Retina (tissue), 1 donor: ENCODE data around the gene ALKBH2.
A peak's percentile ranks its signal among the peaks of the same experiment; 100 is the strongest.

ENCODE experiments used
- DNase-seq: peaks from one replicate; pipeline ENCODE4 v3.0.0-alpha.2; 2016

The ALKBH2 gene

DNA sequence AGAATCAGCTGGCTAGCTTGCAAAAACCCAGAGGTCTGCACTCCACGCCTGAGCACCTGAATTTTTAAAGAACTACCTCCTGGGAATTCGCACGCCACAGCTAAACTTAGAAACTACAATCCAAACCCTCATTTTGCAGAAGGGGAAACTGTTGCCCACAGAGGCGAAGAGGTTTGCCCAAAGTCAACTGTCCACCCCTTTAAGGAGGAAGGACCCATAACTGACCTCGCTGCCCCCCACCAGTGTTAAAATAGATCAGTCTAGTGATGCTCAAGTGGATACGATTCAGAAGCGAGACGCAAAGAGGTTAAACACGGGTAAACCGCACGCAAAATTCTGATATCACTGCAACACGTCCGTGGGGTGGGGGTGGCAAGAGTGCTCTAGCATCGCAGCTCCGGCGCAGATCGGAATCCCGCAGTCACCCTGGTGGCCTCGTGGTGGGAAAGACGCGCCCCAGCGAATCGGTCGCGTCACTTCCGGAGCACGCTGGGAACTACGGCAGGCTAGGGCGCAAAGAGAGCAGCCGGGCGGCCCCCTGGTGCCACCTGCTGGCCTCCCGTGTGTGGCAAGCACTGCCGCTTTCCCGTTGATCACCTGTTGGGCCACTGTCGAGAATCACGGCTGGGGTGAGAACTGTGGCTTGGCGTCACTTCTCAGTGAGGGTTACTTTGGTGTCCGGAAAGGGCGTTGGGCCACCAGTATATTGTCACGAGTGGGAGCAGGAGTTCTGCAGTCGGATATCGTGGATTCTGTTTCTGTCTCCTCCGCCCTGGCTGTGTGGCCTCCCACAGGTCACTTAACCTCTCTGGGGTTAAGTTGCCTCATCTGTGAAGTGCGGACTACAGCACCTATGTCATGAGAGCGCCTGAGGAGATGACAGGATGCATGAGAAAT, at the start of gene ALKBH2:
Gene ALKBH2, minus strand, starts transcription at position 451 of the 897 bp plus-strand sequence. CDS start 686 bp downstream, outside the sequence.
- DNase-seq: peak; percentile 95

DNA sequence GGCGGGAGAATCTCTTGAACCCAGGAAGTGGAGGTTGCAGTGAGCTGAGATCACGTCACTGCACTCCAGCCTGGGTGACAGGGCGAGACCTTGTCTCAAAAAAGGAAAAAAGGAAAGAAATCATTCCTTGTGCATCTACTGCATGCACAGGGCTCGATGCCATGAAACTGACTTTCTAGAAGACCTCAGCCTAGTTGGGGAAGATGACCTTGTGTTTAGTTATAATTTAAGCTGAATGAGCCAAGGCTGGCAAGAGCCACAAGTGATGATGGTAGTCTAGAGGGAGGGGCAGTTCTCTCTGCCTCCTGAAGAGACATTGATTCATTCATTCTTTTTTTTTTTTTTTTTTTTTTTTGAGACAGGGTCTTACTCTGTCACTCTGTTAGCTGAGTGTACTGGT, 47.3 kb upstream of the ALKBH2 start:
- no peak for DNase-seq

DNA sequence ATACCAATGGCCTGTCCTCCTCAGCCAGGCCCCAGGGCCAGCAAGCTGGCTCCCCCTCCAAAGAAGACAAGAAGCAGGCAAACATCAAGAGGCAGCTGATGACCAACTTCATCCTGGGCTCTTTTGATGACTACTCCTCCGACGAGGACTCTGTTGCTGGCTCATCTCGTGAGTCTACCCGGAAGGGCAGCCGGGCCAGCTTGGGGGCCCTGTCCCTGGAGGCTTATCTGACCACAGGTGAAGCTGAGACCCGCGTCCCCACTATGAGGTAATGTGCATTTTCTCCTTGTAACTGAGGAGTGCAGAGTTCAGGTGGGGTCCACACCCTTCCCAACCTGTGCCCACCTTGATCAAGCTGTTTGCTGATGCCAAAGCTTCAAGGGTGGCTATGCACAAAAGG, 46.5 kb upstream of the ALKBH2 start:
- no peak for DNase-seq

DNA sequence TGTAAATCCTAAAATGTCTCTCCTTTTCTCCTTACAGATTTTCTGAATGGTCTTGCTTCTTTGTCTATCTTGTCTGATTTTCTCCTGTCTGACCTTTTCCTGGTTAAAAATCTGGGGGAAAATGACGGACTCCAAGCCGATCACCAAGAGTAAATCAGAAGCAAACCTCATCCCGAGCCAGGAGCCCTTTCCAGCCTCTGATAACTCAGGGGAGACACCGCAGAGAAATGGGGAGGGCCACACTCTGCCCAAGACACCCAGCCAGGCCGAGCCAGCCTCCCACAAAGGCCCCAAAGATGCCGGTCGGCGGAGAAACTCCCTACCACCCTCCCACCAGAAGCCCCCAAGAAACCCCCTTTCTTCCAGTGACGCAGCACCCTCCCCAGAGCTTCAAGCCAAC, 46.1 kb upstream of the ALKBH2 start:
- no peak for DNase-seq

DNA sequence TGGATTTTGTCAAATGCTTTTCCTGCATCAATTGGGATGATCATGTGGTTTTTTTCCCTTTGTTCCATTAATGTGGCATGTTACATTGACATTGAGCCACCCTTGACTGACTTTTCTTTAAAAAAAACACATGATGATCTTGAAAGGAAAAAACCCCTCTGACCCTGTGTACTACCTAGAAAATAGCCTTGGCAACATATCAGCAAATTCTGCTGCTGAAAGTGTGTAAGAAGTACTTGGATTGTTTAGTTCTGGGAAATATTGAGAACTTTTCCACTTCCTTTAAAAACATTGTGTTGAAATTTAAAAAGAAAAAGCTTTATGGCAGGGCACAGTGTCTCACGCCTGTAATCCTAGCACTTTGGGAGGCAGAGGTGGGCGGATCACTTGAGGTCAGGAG, 43.8 kb upstream of the ALKBH2 start:
- DNase-seq: no peak

DNA sequence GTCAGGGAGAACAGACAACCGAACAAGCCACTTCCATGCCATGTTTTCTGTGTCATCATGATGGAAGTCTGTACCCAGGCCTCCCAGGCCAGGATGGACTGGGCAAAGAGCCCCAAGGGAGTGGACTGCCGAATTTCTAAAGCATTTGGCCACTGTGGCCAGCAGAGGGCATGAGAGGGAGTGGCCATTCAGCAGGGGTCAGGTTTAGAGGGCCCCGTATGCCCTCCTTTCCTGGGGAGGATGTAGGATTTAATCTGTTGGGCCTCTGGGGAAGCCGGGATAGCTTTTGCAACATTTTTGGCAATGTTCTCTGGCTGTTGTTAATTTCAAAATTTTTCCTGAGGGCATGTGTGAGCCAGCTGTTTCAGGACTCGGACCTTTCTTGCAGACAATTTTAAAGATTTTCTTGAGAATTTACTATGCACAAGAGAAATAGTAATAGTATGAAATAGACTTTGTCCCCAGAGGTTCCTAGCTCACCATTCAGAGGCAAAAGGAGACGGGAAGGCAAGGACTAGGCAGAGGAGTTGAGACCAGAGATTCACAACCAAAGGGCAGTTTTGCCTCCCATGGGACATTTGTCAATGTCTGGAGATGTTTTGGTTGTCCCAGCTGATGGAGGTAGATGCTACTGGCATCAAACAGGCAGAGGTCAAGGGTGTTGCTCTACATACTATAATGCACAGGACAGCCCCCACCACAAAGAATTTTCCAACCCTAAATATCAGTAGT, 41.1 kb upstream of the ALKBH2 start:
- DNase-seq: no peak

DNA sequence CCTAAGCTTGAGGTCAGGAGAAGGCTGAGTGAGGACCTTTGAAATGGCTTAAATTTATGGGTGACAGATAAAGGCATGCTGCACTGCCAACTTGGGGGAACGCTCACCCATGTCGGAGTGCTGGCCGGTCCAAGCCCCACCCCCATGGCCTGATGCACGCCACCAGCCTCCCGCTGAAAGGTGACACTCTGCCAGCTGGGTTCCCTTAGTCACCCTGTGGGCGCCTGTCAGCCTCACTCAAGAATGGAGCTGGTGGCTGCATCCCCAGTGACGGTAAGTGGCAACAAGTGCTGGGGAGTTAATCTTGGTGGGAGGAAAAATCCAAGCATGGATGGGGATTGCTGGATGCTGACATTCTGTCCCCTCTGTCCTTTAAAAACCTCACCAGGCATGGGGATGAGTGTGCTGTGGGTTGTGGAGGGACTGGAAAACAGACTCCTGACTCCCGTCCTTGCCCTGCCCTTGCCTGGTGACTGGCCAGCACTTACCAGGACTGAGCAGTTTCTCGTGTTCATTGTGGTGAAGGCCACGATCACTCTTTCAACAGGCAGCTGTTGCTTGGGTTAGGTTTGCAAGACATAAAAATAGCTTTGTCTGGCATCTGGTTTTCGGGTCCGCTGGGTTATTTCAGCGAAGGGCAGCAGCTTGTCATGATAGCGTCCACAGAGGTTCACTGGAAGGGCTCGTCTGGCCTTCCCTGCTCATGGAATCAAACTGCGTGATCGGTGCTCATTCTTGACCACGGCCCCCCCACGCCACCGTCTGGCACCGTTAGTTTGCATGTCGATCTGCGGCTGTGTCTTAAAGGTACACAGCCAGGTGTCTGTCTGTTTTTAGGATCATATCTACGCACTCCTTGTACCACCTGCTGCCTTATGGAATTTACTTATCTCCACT, 38.1 kb upstream of the ALKBH2 start:
- peak; percentile 40 for DNase-seq

DNA sequence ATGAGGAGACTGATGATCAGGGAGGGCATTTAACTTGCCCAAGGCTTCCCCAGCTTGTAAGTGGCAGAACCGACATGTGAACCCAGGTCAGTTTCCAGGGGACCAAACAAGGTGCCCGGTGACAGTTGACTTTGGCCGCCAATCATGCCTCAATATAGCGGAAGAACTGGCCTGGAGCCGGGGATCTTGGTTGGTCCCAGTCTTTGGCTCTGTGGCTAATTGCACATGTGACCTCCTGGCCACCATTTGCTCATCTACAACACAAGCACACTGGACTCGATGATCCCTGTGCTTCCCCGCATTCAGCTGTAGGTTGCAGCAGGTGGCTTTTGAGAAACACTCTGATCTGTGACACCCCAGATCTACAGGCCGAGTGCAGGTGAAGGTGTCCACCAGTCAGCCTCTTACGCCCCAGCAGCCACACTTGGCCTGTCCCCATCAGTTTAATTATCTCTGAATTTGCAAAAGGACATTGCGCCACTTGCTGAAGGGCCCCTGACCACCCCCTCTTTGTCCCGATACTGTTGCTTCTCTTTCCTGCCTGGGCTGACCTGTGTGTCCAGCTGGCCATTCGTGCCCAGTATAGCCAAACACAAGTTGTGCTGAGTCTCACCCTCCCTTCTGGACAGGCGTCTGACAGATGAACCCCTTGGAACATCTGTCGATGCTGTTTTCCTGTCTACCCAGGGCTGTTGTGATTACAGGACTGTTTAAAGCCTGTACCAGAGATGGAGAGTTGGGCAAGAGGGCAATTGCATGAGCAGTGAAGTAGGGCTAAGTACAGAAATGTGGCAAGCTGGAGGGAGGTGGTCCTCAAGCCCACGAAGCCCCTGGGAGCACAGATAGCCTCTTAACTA, 37.3 kb upstream of the ALKBH2 start:
- peak; percentile 3 for DNase-seq

DNA sequence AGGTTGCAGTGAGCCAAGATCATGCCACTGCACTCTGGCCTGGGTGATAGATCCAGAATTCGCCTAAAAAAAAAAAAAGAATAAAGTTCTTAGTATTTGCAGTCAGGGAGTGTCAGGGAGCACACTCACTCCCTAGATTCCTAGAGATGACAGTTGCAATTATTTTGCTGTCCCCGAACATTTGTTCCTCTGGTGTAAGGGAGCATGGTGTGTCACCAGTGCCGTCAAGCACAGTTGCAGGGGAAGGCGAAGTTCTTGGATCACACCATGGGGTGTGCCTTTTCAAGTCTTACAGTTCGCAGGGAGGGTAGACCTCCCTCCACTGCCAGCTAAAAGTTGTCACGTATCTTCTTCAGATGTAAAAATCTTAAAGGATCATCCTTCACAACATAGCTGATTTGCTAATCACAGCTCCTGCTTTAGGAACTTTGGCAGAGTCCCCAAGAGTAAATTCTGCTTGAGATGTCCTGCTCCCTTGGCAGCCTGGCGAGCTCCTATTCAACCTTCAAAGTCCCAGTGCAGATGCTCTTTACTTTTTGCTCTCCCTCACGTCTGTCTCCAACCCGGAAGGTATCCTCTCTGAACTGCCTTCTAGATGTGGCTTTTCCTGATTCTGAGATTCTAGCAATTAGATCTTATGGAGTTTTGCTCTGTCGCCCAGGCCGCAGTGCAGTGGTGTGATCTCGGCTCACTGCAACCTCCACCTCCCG, 34.4 kb upstream of the ALKBH2 start:
- no peak for DNase-seq

DNA sequence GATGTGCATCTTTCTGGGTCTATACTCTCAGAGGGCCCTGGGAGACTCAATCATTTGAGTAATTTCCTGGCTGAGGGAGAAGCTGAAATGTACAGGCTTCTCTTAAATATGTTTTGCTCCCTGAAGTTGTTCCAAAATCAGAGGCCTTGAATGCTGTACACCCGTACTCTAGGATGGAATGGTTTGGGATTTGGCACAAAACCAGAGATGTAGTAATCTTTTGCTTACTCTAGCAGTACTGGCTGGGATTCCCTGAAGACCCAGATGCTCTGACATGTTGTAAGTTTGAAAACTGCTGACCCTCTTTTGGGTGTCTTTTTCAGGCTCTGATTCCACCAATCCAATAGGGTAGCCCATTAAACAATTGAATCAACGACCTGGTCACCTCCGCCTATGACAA, 33.5 kb upstream of the ALKBH2 start:
- no peak for DNase-seq

DNA sequence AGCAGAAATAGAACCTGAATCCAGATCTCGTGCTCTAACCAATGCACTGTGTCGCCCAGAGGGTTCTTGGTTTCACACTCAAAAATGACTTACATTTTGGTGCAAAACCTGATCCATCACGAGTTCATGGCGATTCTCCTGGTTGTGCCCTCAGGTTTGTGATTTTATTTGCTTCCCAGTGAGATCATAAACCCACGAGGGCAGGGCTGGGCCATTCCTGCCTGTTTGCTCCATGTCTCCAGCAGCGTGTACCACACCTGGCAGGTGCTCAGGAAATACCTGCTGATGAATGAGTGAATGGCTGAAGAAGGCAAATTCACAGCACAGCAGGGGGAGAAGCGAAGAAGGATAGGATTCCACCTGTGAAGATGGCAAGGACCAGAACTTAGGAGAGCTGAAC, 32.5 kb upstream of the ALKBH2 start:
- DNase-seq: no peak

DNA sequence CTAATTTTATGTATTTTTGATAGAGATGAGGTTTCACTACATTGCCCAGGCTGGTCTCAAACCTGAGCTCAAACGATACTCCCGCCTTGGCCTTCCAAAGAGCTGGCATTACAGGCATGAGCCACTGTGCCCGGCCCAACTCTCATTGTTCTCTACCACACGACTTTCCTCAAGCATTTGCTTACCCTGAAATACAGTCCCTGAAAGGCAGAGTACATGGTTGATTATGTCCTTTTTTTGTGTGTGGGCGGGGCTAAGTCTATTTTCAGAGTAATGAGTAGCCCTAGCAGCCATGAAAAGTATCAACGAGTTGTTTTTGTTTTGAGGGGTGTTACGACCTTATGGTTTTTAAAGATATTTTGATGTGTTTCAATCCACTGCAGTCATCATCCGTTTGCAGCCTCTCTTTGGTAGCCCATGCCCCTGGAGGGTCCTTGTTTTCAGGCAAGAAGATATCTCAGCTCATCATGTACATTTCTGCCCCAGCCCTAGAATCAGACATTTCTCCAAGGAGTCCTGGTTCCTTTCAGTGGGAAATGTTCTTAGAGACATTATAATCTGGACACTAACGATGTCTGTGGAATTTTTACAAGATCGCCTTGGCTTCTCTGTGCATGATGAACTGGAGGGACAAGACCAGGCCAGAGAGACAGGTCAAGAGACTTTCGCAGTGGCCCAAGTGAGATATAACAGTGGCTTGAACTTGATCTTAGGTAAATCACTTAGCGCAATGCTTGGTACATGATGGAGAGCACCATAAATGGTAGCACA, 31.8 kb upstream of the ALKBH2 start:
- no peak for DNase-seq

DNA sequence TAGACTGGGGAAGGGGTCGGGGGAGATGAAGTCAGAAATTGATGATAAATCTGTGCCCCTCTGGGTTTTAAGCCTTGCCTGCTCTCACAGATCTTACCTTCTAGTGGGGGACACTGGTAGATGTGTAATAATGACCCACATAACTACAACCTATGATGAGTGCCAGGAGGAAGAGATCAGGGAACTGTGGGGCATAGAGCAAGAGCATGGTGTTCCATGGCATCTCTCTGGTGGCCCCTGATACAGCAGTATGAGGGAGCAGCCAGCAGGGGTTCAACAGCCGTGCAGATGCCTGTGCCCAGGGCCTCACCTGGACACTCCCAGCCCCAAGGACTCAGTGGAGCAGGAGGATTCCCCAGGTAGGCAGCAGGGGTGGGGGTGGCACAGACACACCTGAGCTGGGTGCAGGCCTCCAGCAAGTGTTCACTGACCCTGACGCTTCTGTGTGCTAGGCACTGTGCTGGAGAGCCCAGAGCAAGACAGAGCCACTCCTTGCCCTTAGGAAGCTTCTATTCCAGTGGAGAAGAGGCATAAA, 28.1 kb upstream of the ALKBH2 start:
- no peak for DNase-seq

DNA sequence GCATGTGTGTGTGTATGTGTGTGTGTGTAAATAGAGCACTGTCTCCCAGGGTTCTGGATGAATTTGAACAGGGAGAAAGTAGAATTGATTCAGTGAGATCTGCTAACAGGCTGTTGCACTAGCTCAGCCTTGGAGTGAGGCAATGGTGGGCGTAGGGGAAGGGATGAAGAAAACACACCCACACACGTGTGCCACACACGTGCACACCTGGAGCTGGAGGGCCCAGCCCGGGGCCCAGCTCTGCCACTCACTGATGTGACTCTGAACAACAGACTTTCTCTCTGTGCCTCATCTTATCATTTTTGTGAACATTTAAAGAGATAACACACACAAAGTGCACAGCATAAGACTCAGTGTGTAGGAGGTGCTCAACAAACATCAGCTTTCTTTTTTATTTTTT, 27.3 kb upstream of the ALKBH2 start:
- DNase-seq: no peak

DNA sequence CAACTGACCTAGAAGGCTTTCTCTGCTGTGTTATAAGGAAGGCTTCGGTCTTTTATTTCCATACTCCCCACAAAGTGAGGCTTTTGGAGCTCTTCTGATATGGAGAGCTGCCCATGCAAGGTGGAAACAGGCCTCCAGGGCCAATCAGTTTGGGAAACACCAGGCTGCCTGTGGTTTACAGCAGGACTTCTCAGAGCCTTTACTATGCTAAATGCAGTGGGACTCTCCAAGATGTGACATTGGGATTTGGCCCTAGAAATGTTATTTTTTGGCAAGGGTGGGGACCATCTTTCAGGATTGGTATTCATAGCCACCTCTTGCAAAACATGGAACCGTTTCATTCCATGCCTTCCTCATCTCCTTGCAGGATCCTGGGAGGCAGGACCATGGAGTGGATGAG, 26.8 kb upstream of the ALKBH2 start:
- no peak for DNase-seq

DNA sequence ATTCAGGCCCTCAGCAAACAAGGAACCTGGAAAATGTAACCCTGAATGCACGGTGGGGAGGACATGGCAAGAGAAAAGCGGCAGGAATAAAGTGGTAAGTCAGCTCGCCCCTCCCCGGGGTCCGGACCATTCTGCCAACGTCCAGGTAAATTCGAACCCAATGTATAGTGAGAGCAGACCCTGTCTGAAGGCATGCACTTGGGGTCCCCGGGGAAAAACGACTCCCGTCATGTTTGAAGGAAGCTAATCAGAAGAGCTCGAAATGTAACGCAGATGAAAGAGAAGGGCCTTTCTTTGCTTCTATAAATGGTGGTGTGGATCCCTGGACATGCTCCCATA, 23.3 kb upstream of the ALKBH2 start:
- DNase-seq: no peak

DNA sequence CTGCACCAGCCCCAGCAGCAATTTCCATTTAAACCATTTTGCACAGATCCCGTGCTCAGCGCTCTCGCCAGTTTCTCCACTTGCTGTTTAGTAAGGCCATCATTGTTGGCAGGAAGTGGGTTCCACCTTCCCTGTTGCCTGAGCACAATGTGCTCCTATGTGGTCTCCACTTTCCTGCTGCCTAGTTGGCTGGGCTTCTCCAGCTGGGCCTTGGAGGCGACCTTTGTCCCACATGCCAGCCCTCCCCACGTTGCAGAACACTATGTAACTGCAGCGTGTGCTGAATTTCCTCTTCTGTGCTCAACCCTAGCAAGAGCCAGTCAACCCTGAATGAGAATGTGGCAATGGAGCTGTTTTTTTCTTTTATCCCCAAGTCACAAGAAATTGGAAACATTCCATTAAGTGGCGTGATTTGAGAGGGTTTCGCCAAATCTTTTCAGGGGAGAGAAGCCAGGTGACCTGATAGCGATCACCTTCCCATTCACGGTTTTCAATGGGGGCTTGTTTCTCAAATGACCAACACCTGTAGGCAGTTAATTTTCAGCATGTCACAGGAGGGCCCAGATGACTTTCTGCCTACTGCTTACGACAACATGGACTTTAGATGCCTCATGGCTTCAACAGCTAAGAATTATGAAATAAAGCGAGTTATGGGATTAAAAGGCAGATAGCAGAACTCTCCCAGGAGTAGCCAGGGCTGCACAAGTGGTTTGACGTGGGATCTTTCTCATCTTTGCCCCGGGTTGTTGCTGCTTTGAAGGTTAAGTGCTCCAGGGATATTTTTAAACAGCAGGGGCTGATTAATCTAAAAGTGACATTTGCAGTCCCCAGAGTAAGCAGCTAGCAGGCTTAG, 22.7 kb upstream of the ALKBH2 start, which contains the start of gene ACACB:
Gene ACACB, plus strand, starts transcription at position 830 of the 853 bp plus-strand sequence. CDS start 22,819 bp downstream, outside the sequence.
- DNase-seq: peak; percentile 40

DNA sequence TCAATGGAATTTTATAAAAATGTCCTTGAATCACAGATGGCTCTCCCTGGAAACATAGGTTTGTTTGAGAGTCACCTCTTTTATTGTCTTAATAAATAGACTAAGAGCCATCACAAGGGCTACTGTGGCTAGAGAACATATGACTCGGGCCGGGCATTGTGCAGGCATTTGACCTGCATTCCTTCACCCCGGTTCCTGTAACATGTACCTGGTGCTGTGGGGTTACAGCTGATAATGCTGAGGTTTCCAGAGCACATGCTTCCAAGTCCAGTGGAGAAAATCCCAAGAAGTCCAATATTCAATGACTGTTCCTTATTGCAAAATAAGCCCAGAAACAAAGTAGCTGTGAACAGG, 22.1 kb upstream of the ALKBH2 start:
- no peak for DNase-seq

DNA sequence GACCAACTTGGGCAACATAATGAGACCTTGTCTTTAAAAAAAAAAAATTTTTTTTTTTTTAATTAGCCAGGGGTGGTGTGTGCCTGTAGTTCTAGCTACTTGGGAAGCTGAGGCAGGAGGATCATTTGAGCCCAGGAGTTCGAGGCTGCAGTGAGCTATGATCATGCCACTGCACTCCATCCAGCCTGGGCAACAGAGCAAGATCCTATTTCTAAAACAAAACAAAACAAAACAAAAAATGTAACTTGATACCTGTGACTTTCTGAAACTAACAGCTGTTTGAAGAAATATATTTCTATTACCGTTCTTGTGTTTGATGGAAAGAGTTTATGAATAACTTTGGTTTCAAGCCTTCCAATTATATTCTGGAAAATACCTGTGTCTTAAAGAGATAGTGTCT, 21.4 kb upstream of the ALKBH2 start:
- no peak for DNase-seq
